Naive B cell (primary cell): ENCODE measurements around the gene PTPN20. TPM values are rescaled to one million over a fixed set of nuclear protein-coding genes. Genes with fewer than 3 reads are reported as not detected.
A peak's percentile ranks its signal among the peaks of the same experiment; 100 is the strongest.

ENCODE experiments used
- ATAC-seq, 2 donors: fragments of 150-1000 bp; cut with Tn5 transposase; 2 replicates each; pipeline ENCODE4 v1.10.0; 2021; ENCODE audit warnings: low read depth in 2 of 2, mild to moderate bottlenecking in 2 of 2, moderate library complexity in 2 of 2
- DNase-seq: peaks from one replicate; pipeline ENCODE4 v3.0.0; 2022
- H3K27ac Mint-ChIP-seq, 6 donors: one replicate each; pipeline ENCODE4 v1.8.0; 2020 to 2022; ENCODE audit warnings: mild to moderate bottlenecking in 6 of 6, mixed read lengths in 6 of 6, moderate library complexity in 5 of 6, inconsistent platforms in 2 of 6
- H3K27me3 Mint-ChIP-seq, 3 donors: one replicate each; pipeline ENCODE4 v1.8.0; 2021 to 2022; ENCODE audit warnings: mixed read lengths in 3 of 3, mild to moderate bottlenecking in 1 of 3
- H3K36me3 Mint-ChIP-seq, 2 donors: one replicate each; pipeline ENCODE4 v1.8.0; 2020 to 2022; ENCODE audit warnings: mixed read lengths in 2 of 2, inconsistent platforms in 1 of 2, mild to moderate bottlenecking in 1 of 2
- H3K4me1 Mint-ChIP-seq, 3 donors: one replicate each; pipeline ENCODE4 v1.8.0; 2020 to 2022; ENCODE audit warnings: mixed read lengths in 3 of 3, inconsistent platforms in 1 of 3, mild to moderate bottlenecking in 1 of 3, moderate library complexity in 1 of 3
- H3K4me3 Mint-ChIP-seq, 8 donors: one replicate each; pipeline ENCODE4 v1.8.0; 2020 to 2022; ENCODE audit warnings: mild to moderate bottlenecking in 8 of 8, mixed read lengths in 8 of 8, moderate library complexity in 8 of 8, inconsistent platforms in 2 of 8
- H3K9me3 Mint-ChIP-seq, 7 donors: one replicate each; pipeline ENCODE4 v1.8.0; 2020 to 2022; ENCODE audit warnings: mixed read lengths in 7 of 7, mild to moderate bottlenecking in 5 of 7, inconsistent platforms in 2 of 7, moderate library complexity in 1 of 7
- polyA plus RNA-seq, 6 donors: library from polyadenylated mRNA; unstranded; fragments of 300-500 nt; fragmentation: Illumina TruSeq; gene quantifications; one replicate each; pipeline ENCODE4 v1.2.3, GENCODE V29; 2021; ENCODE audit warnings: low read depth in 6 of 6

Gene PTPN20
- polyA plus RNA-seq, 6 donors from 2014 or later = 0.82 to 2.6 (median 0.88) TPM; not detected in 1

- DNase-seq = no peak
- H3K4me1 Mint-ChIP-seq = no peaks in the 10 kb centered on the region
- H3K4me3 Mint-ChIP-seq = peak overlapping the region in 1 of 8 donors; percentile 69
- H3K27me3 Mint-ChIP-seq = peaks cover 0 to 17% (median 0%) of the 10 kb centered on the region in 3 donors
- H3K9me3 Mint-ChIP-seq = no peaks in the 10 kb centered on the region
- no peak for ATAC-seq
- H3K27ac Mint-ChIP-seq = peak overlapping the region in 3 of 6 donors; percentile 46 to 65 (median 46)
- H3K36me3 Mint-ChIP-seq = no peaks in the 10 kb centered on the region
Observed at GRCh38 chr10:47047127-47047504, 135.9 kb downstream of the PTPN20 start.

- Mint-ChIP-seq H3K4me1 (no peaks in the 10 kb centered on the region), H3K27ac (peak overlapping the region in 2 of 6 donors; percentile 11 to 46), H3K4me3 (peak overlapping the region in 1 of 8 donors; percentile 70)
Observed at GRCh38 chr10:47047577-47048525, 136.6 kb downstream of the PTPN20 start.

GRCh38 chr10:47048526-47048905 is 137.3 kb downstream of the PTPN20 start:
- Mint-ChIP-seq H3K9me3 (no peaks in the 10 kb centered on the region), H3K36me3 (no peaks in the 10 kb centered on the region), H3K27ac (no peak overlapping the region), H3K4me1 (no peaks in the 10 kb centered on the region), H3K27me3 (peaks cover 0 to 8% (median 0%) of the 10 kb centered on the region in 3 donors), H3K4me3 (peak overlapping the region in 1 of 8 donors; percentile 70)
- ATAC-seq = no peak
- no peak for DNase-seq

More at GRCh38 chr10:47047577-47048525, 136.6 kb downstream of the PTPN20 start:
- peaks cover 0 to 10% (median 0%) of the 10 kb centered on the region in 3 donors for H3K27me3 Mint-ChIP-seq
- H3K9me3 Mint-ChIP-seq = no peaks in the 10 kb centered on the region
- no peaks in the 10 kb centered on the region for H3K36me3 Mint-ChIP-seq
- ATAC-seq (peak in 1 of 2 donors; percentile 36), DNase-seq (peak; percentile 45)

GRCh38 chr10:47049056-47049851 is 138.0 kb downstream of the PTPN20 start:
- DNase-seq (no peak), ATAC-seq (no peak)
- Mint-ChIP-seq H3K36me3 (no peaks in the 10 kb centered on the region), H3K27ac (no peak overlapping the region), H3K4me3 (no peak overlapping the region), H3K27me3 (peaks cover 0 to 8% (median 0%) of the 10 kb centered on the region in 3 donors), H3K9me3 (no peaks in the 10 kb centered on the region), H3K4me1 (no peaks in the 10 kb centered on the region)

GRCh38 chr10:47049906-47050305 is 138.7 kb downstream of the PTPN20 start:
- no peak overlapping the region for H3K4me3 Mint-ChIP-seq
- DNase-seq = no peak
- no peaks in the 10 kb centered on the region for H3K4me1 Mint-ChIP-seq
- ATAC-seq = no peak
- no peaks in the 10 kb centered on the region for H3K9me3 Mint-ChIP-seq
- no peaks in the 10 kb centered on the region for H3K36me3 Mint-ChIP-seq
- H3K27me3 Mint-ChIP-seq = peaks cover 0 to 8% (median 0%) of the 10 kb centered on the region in 3 donors
- H3K27ac Mint-ChIP-seq = peak overlapping the region in 1 of 6 donors; percentile 40

GRCh38 chr10:47050618-47051455 is 139.6 kb downstream of the PTPN20 start:
- Mint-ChIP-seq H3K9me3 (no peaks in the 10 kb centered on the region), H3K27ac (no peak overlapping the region), H3K27me3 (peaks cover 0 to 8% (median 0%) of the 10 kb centered on the region in 3 donors), H3K36me3 (no peaks in the 10 kb centered on the region), H3K4me1 (no peaks in the 10 kb centered on the region), H3K4me3 (no peak overlapping the region)
- no peak for ATAC-seq
- DNase-seq = no peak

- DNase-seq (no peak), ATAC-seq (no peak)
- Mint-ChIP-seq H3K9me3 (no peaks in the 10 kb centered on the region), H3K4me3 (no peak overlapping the region), H3K27ac (peak overlapping the region in 1 of 6 donors; percentile 83), H3K4me1 (no peaks in the 10 kb centered on the region), H3K36me3 (no peaks in the 10 kb centered on the region), H3K27me3 (peaks cover 0 to 8% (median 5%) of the 10 kb centered on the region in 3 donors)
Observed at GRCh38 chr10:47051741-47052238, 140.6 kb downstream of the PTPN20 start.
